Measurements from ENCODE around the gene ZNF664. TPM values are rescaled to one million over a fixed set of nuclear protein-coding genes. Genes with fewer than 3 reads are reported as not detected.

Gene ZNF664
- total and polyA plus RNA-seq, 2 donors (not counting 1 experiment from before 2014, with no cell fraction given) = 14.3 to 47.1 TPM

GRCh38 chr12:124020514-124020949 lies 47.5 kb downstream of the ZNF664 start:
- no peaks in the 10 kb centered on the region for H3K79me2 ChIP-seq (ENCODE audit: control insufficient read depth, insufficient read depth, low read length)
- no peak overlapping the region for H3K4me2 ChIP-seq (replicated peaks; ENCODE audit: low read depth, low read length, poor library complexity, severe bottlenecking)
- H3K9me3 ChIP-seq (ENCODE audit: control extremely low read depth in 1 of 3, control insufficient read depth in 2 of 3, insufficient read depth in 1 of 3, low read length in 2 of 3) = no peaks in the 10 kb centered on the region
- TF ChIP-seq CTCF (IDR thresholded peaks at IDR 0.05) (no peak), EZH2 (IDR thresholded peaks at IDR 0.05; ENCODE audit: borderline replicate concordance, insufficient read depth, low read depth, low read length, poor library complexity, severe bottlenecking) (no peak)
- no peak overlapping the region for H2AFZ ChIP-seq (ENCODE audit: insufficient read depth, low read depth, low read length, poor library complexity, severe bottlenecking)
- H3K36me3 ChIP-seq (replicated peaks in 1 of 2; ENCODE audit: control extremely low read depth in 1 of 2, control insufficient read depth in 1 of 2, extremely low read depth in 1 of 2, insufficient read depth in 2 of 2, low read length in 1 of 2) = no peaks in the 10 kb centered on the region
- H3K9me3 Mint-ChIP-seq (ENCODE audit: insufficient read depth) = no peaks in the 10 kb centered on the region
- peaks cover 8% of the 10 kb centered on the region for H3K4me1 Mint-ChIP-seq
- H3K4me3 Mint-ChIP-seq = no peak overlapping the region
- H3K27me3 ChIP-seq (replicated peaks in 1 of 4; ENCODE audit: control extremely low read depth in 1 of 4, control insufficient read depth in 3 of 4, insufficient read depth in 4 of 4, low read length in 3 of 4) = no peaks in the 10 kb centered on the region
- ATAC-seq (ENCODE audit: low read depth) (no peak), DNase-seq (no peak)
- H3K27ac ChIP-seq (ENCODE audit: low read length in 2 of 2) = no peak overlapping the region
- H4K20me1 ChIP-seq (ENCODE audit: control insufficient read depth, insufficient read depth, low read length, poor library complexity, severe bottlenecking) = no peaks in the 10 kb centered on the region
- no peak overlapping the region for H3K4me3 ChIP-seq (ENCODE audit: control extremely low read depth in 1 of 5, extremely low read depth in 1 of 5, insufficient read depth in 1 of 5, low read depth in 2 of 5, low read length in 4 of 5)
- ChIA-PET CTCF (no interaction called here), POLR2A (no interaction called here)
- H3K4me1 ChIP-seq (ENCODE audit: control insufficient read depth in 2 of 2, insufficient read depth in 2 of 2, low read length in 2 of 2) = peaks cover 6% of the 10 kb centered on the region in 2 donors
- H3K9ac ChIP-seq (ENCODE audit: low read length) = no peak overlapping the region
- intact Hi-C loops (cut with micrococcal nuclease) = no loop called here
- H3K27ac Mint-ChIP-seq = no peak overlapping the region
- no peaks in the 10 kb centered on the region for H3K27me3 Mint-ChIP-seq
- 100% methylated on average over 1 of the region's 2 CpGs for WGBS (ENCODE audit: insufficient coverage)

- WGBS (ENCODE audit: insufficient coverage) = 50% methylated on average over 1 of the region's 3 CpGs
- H3K4me3 Mint-ChIP-seq = no peak overlapping the region
- CTCF ChIA-PET = no interaction called here
- no peaks in the 10 kb centered on the region for H3K27me3 Mint-ChIP-seq
- Histone ChIP-seq H3K4me3 (ENCODE audit: control extremely low read depth in 1 of 5, extremely low read depth in 1 of 5, insufficient read depth in 1 of 5, low read depth in 2 of 5, low read length in 4 of 5) (no peak overlapping the region), H3K9me3 (ENCODE audit: control extremely low read depth in 1 of 3, control insufficient read depth in 2 of 3, insufficient read depth in 1 of 3, low read length in 2 of 3) (no peaks in the 10 kb centered on the region), H3K4me2 (replicated peaks; ENCODE audit: low read depth, low read length, poor library complexity, severe bottlenecking) (no peak overlapping the region), H3K79me2 (ENCODE audit: control insufficient read depth, insufficient read depth, low read length) (no peaks in the 10 kb centered on the region), H4K20me1 (ENCODE audit: control insufficient read depth, insufficient read depth, low read length, poor library complexity, severe bottlenecking) (no peaks in the 10 kb centered on the region), H3K36me3 (replicated peaks in 1 of 2; ENCODE audit: control extremely low read depth in 1 of 2, control insufficient read depth in 1 of 2, extremely low read depth in 1 of 2, insufficient read depth in 2 of 2, low read length in 1 of 2) (no peaks in the 10 kb centered on the region), H3K4me1 (ENCODE audit: control insufficient read depth in 2 of 2, insufficient read depth in 2 of 2, low read length in 2 of 2) (peaks cover 6% of the 10 kb centered on the region in 2 donors), H2AFZ (ENCODE audit: insufficient read depth, low read depth, low read length, poor library complexity, severe bottlenecking) (no peak overlapping the region), H3K27me3 (replicated peaks in 1 of 4; ENCODE audit: control extremely low read depth in 1 of 4, control insufficient read depth in 3 of 4, insufficient read depth in 4 of 4, low read length in 3 of 4) (no peaks in the 10 kb centered on the region), H3K9ac (ENCODE audit: low read length) (no peak overlapping the region), H3K27ac (ENCODE audit: low read length in 2 of 2) (no peak overlapping the region)
- H3K9me3 Mint-ChIP-seq (ENCODE audit: insufficient read depth) = no peaks in the 10 kb centered on the region
- intact Hi-C loops (cut with micrococcal nuclease) = no loop called here
- no peak for TF ChIP-seq EZH2 (IDR thresholded peaks at IDR 0.05; ENCODE audit: borderline replicate concordance, insufficient read depth, low read depth, low read length, poor library complexity, severe bottlenecking)
- TF ChIP-seq CTCF (IDR thresholded peaks at IDR 0.05) = no peak
- no peak overlapping the region for H3K27ac Mint-ChIP-seq
- peaks cover 8% of the 10 kb centered on the region for H3K4me1 Mint-ChIP-seq
- POLR2A ChIA-PET = no interaction called here
- DNase-seq (no peak), ATAC-seq (ENCODE audit: low read depth) (no peak)
Measured at GRCh38 chr12:124021007-124021406, 48.0 kb downstream of the ZNF664 start.
